IMR-90 (cell line): Measurements from ENCODE around the gene ATRN.

Experiments
- BHLHE40 ChIP-seq: fragments of 150-350 bp; IDR thresholded peaks from 2 replicates; pipeline ENCODE4 v1.6.1; 2016; ENCODE audit warnings: mild to moderate bottlenecking, low read depth, low read length
- CEBPB ChIP-seq: IDR thresholded peaks from 2 replicates; pipeline ENCODE4 v1.6.1; 2012; ENCODE audit warnings: low read depth, low read length, improper control_type of control experiment
- FOS ChIP-seq: fragments of 150-350 bp; IDR thresholded peaks from 2 replicates; pipeline ENCODE4 v1.6.1; 2016; ENCODE audit warnings: low read depth, low read length
- MAFK ChIP-seq: IDR thresholded peaks from 2 replicates; pipeline ENCODE4 v1.6.1; 2012; ENCODE audit warnings: low read depth, low read length, improper control_type of control experiment
- POLR2A ChIP-seq: IDR thresholded peaks from 2 replicates; pipeline ENCODE4 v1.6.1; 2012; ENCODE audit warnings: mild to moderate bottlenecking, low read depth, low read length
- RAD21 ChIP-seq: IDR thresholded peaks from 2 replicates; pipeline ENCODE4 v1.6.1; 2012; ENCODE audit warnings: low read length, improper control_type of control experiment
- RCOR1 ChIP-seq: IDR thresholded peaks from 2 replicates; pipeline ENCODE4 v1.6.1; 2012; ENCODE audit warnings: mild to moderate bottlenecking, low read length, improper control_type of control experiment; ENCODE audit not compliant: insufficient replicate concordance
- RFX5 ChIP-seq: IDR thresholded peaks from 2 replicates; pipeline ENCODE4 v1.8.0; 2012; ENCODE audit warnings: low read depth, mild to moderate bottlenecking, low read length, moderate library complexity
- SMC3 ChIP-seq: fragments of 150-350 bp; IDR thresholded peaks from 2 replicates; pipeline ENCODE4 v1.6.1; 2016; ENCODE audit warnings: low read depth, mild to moderate bottlenecking, antibody characterized with exemption, low read length, moderate library complexity
- USF2 ChIP-seq: fragments of 150-350 bp; IDR thresholded peaks from 2 replicates; pipeline ENCODE4 v1.6.1; 2017; ENCODE audit warnings: mild to moderate bottlenecking, antibody characterized with exemption, low read length, low read depth
- TF ChIP-seq, protein P1 (sequence below): conservative IDR thresholded peaks from 2 replicates; pipeline ENCODE4 v1.5.1; 2012; ENCODE audit warnings: mild to moderate bottlenecking, low read depth, low read length, improper control_type of control experiment
- TF ChIP-seq, protein P2 (sequence below): fragments of 150-350 bp; IDR thresholded peaks from 2 replicates; pipeline ENCODE4 v1.6.1; 2016; ENCODE audit warnings: low read depth, mild to moderate bottlenecking, low read length, moderate library complexity, borderline replicate concordance

DNA sequence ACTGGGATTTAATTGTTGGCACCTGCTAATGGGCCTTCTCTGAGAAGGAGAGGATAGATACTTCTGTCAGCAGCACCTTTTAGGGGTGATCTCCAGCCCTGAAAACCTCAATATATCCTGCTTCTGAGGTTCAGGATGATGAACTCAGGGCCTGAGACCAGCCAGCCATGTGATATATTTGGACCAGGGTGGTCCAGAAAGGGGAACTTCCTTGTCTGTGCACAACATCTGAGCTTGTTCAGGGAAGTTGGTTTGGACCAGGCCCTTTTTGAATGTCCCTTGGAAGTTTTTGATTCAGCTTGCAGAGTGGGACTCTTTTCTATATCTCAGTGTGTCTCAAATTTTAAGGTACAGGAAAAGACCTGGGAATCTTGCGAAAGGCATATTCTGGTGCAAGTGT is 106.5 kb downstream of the ATRN start:
- TF ChIP-seq, protein P1, sequence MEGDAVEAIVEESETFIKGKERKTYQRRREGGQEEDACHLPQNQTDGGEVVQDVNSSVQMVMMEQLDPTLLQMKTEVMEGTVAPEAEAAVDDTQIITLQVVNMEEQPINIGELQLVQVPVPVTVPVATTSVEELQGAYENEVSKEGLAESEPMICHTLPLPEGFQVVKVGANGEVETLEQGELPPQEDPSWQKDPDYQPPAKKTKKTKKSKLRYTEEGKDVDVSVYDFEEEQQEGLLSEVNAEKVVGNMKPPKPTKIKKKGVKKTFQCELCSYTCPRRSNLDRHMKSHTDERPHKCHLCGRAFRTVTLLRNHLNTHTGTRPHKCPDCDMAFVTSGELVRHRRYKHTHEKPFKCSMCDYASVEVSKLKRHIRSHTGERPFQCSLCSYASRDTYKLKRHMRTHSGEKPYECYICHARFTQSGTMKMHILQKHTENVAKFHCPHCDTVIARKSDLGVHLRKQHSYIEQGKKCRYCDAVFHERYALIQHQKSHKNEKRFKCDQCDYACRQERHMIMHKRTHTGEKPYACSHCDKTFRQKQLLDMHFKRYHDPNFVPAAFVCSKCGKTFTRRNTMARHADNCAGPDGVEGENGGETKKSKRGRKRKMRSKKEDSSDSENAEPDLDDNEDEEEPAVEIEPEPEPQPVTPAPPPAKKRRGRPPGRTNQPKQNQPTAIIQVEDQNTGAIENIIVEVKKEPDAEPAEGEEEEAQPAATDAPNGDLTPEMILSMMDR, result no peak
- TF ChIP-seq FOS, result no peak
- no peak for TF ChIP-seq SMC3
- TF ChIP-seq POLR2A, result no peak
- TF ChIP-seq MAFK, result no peak
- TF ChIP-seq RAD21, result no peak
- no peak for TF ChIP-seq BHLHE40
- no peak for TF ChIP-seq RFX5
- no peak for TF ChIP-seq USF2
- TF ChIP-seq CEBPB, result no peak
- TF ChIP-seq, protein P2, sequence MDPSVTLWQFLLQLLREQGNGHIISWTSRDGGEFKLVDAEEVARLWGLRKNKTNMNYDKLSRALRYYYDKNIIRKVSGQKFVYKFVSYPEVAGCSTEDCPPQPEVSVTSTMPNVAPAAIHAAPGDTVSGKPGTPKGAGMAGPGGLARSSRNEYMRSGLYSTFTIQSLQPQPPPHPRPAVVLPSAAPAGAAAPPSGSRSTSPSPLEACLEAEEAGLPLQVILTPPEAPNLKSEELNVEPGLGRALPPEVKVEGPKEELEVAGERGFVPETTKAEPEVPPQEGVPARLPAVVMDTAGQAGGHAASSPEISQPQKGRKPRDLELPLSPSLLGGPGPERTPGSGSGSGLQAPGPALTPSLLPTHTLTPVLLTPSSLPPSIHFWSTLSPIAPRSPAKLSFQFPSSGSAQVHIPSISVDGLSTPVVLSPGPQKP, result no peak
- TF ChIP-seq RCOR1, result no peak
